GM19238 (cell line): ENCODE results near the gene CSF1R.

Experiments
- DNase-seq: peaks from one replicate; pipeline ENCODE4 v3.0.0; 2011; ENCODE audit warnings: low spot score; ENCODE audit not compliant: insufficient read length

The CSF1R gene

DNA sequence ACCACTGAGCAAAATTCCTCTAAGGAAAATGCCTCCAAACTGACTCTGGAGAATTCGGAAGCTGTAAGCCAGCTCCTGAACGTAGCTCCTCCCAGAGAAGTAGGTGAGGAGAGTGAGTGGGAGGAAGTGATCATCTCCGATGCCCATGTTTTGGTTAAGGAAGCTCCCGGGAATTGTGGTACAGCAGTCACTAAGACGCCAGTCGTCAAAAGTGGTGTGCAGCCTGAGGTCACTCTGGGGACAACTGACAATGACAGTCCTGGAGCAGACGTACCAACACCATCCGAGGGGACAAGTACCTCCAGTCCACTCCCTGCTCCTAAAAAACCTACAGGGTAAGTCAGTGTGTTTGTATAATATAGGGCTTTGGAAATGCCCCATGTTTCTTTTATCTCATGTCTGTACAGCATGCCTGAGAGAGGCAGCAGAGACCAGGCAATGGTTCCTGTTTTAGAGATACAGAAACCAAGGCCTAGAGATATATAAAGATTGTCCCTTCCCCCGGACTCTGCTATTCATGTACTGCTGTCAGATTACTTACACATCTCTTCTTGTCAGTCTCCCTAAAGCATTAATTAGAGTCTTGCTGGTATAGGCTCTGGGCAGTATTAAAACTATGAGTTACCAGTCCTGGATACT, 61.9 kb downstream of the CSF1R start:
- no peak for DNase-seq

DNA sequence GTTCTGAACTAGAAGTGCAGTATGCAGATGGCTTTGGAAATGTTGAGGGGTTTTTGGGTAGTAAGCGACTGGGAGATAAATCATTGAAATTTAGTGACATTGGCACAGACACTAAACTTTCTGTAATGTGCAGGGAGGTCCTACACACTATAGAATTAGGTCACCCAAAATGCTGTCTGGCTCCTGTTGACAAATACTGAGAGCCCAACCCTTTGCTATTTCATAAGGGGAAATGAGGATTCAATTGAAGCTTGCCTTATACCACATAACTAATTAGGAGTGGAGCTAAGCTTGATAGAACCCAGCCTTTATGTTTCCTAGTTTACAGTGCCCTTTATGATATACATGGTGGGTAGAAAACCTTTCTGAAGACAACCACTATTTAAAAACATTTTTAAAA, 63.2 kb downstream of the CSF1R start:
- no peak for DNase-seq

DNA sequence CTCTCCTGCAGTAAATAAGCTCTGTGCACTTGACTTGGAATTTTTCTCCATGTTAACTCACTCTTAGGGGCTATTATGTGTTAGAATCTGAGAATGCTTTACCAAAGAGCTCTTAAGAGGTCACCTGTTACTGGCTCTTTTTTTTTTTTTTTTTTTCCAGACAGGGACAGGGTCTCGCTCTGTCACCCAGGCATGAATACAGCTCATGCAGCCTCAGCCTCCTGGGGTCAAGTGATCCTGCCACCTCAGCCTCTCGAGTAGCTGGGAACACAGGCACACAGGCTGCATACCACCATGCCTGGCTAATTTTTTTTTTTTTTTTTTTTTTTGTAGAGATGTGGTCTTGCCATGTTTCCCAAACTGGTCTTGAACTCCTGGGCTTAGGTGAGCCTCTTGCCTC, 63.7 kb downstream of the CSF1R start:
- no peak for DNase-seq

DNA sequence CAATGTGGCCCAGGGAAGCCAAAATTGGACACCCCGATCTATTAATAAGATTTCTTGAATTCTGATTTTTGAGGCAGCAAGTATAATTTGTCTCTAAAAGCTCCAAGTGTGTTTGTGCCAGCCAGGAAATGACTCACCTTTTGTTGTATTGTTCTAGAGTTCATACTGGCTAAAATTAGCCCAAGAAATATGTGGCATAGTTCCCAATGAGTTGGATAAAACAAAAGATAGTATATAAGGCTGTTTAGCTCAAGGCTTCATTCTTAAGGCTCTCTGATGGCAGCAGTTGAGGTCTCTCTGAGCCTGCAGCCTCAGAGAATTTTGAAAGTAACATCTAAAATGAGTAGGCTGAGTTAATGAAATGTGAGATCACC, 64.2 kb downstream of the CSF1R start:
- DNase-seq = no peak

DNA sequence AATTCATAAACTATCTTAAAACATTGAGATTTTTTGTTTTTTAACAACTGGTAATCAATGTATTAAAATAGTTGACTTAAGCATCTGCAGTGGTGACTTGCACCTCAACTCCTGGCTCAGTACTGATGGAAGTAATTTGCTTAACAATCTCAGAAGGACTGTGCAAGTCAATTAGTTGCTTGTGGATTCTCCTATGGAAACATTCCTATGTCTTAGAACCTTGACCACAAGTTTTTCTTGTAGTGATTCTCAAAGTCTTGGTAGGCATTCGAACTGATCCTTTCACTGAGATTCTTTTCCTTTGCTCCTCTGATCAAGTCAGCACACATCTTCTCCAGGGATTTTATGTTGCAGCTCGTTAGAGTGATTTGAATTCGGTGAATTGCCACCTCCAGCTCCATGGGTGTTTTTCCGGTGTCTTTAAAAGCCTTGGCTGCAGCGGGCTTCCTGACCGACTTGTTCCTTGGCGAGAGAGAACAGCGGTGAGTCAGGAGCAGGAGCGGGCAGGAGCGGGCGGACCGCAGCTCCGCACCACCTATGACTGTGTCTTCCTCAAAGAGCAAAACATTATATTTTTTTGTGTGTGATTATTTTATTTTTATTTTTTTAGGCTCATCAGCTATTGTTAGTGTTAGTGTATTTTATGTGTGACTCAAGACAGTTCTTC, 64.7 kb downstream of the CSF1R start:
- DNase-seq = no peak

DNA sequence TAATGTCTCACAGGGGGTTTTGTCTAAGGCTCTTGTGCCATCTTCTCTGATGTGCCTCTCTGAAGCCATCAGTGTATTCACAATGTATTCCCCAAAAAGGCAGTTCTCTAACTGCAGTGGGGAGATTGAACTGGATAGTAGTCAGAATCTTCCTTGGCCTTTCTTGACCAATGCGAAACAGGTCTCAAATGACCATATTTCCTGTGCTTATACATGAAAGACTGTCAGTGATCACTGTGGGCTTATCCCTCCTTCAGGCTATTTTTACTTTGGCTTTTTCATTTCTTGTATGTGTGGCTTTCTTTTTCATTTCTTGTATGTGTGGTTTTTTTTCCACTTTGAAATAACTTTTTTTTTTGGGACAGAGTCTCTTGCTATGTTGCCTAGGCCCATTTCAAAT, 66.1 kb downstream of the CSF1R start:
- no peak for DNase-seq

DNA sequence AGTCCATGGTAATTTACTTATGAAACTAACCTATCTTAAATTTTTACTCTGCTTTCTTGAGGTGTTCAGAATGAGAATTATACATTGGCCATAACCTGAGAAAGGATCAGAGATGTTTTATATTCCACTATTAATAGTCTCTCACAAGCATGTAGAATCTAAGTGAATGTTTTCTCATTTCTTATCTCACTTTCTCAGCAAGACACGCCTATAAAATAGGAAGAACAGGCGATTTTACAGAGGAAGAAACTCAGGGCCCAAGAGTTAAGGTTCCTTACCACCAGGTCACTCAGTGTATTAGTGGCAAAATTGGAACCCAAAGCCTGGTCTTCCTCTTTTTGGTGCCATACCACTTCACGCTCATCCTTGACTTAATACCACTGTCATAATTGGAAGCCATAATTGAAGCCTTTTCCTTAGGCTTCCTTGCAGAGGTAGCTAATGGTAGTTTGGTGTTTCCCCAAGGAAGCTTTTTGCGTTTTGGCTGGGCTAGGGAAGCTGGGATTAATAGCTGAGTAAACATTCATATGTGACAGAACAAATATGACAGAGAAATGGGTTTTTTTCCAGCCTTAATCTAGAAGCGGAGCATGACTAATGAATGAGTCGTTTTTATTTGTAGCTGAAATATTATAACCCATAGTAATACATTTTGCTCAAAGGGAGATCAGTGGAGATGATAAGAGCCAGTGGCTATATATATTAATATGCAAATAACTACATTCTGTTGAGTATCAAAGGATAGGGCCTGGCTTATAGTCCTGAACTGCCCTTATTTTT, 68.9 kb downstream of the CSF1R start:
- DNase-seq = no peak

DNA sequence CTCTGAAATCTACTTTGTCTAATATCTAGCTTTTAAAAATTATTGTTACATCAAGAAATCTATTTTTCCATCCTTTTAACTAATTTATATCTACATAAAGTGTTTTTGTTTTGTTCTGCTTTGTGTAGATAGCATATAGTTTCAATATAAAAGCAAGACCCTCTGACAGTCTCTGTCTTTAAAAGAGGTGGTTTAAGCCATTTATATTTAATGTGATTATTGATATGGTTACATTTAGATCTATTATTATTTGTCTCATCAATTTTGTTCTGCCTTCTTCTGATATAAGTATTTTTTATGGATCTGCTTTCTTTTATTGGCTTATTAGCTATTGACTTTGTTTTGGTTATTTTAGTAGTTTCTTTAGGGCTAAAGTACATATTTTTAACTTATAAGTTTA, 69.8 kb downstream of the CSF1R start:
- no peak for DNase-seq

DNA sequence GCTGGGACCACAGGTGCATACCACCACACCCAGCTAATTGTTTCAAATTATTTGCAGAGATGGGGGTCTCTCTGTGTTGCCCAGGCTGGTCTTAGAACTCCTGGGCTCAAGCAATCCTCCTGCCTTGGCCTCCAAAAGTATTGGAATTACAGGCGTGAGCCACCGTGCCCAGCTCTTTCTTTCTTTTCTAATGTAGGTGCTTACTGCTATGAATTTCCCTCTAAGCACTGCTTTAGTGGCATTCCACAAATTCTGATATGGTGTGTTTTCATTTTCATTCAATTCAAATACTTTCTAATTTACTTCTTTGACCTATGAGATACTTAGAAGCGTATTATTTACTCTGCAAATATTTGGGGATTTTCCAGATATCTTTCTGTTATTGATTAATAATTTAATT, 70.9 kb downstream of the CSF1R start:
- DNase-seq = no peak

DNA sequence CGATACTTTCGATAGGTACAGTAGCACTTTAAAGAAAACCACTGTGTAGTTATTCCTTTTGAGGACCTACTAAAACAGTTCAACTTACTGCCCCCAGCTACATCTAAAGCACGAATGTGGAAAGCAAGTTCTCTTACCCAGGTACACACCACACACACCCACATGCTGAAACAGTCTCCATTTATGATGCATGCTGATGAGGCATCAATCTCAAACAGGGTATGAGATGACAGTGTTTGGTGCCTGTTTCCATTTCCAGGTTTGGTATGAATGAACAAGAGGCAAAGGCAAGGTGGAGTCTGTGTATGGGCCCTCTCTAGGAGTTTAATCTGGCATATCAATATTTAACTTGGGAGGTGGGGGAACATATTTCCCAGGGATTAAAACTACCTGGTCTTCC, 71.9 kb downstream of the CSF1R start:
- no peak for DNase-seq

DNA sequence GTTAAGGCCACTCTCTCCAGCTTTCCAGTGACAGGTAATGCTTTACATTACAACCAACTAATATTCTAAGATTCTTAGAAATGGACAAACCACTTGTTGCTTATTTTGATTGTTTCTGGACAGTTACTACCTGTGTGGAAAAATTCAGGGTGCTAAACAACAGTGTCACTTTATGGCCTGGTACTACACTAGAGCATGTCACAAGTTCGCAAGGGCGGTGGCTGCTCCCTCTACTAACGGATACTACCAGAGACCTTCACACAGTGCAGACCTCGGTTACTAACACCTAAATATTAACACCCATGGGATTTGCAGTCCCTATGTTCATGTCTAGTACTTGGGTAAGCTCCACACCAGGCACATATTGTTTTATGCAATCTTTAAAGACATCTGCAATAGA, 72.4 kb downstream of the CSF1R start:
- no peak for DNase-seq

DNA sequence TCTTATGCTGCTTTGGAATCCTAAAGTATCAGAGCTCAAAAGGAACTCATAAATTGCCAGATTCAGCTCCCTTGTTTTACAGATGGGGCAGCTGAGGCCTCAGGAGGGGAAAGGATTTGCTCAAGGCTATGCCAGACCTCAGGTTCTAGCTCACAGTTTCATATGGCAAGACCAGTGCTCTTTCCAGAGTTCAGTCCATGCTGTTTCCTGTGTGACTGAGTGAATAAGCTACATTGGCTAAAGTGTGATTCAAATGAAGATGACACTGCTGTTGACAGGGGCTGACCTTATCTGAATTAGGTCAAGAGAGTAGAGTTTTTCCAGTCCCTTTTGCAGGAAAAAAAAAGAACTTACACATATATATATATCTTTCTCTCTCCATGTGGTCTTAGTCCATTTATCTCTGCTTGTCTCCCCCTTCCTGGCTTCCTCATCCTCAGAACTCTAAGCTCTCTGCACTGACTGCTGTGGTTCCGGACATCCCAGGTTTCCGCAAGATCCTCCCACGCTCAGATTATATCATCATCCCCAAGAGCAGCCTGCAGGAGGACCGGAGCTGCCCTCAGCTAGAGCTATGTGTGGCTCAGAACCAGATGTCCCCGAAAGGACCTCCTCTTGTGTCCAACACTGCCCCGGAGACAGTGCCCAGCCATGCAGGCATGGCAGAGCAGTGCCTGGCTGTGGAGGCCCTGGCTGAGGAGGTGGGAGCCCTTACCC, 76.5 kb downstream of the CSF1R start:
- DNase-seq = no peak

DNA sequence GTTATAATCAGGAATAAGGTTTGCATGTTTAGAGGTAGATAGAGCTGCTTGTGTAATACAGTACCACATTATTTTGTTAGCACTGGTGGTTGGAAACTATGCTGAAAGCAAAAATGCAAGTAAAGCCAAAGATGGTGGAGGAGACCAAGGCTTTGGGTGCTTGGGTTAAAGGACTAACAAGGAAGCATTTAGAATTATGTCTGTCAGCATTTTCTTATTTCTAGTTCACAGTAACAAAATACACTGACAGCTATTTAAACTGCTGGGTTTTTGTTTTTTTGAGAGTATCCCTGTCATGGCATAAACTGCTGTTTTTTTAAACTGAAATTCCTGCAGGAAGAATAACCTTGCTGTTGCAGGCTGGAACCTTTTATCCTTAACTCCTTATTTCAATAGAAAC, 79.3 kb downstream of the CSF1R start:
- DNase-seq = no peak

DNA sequence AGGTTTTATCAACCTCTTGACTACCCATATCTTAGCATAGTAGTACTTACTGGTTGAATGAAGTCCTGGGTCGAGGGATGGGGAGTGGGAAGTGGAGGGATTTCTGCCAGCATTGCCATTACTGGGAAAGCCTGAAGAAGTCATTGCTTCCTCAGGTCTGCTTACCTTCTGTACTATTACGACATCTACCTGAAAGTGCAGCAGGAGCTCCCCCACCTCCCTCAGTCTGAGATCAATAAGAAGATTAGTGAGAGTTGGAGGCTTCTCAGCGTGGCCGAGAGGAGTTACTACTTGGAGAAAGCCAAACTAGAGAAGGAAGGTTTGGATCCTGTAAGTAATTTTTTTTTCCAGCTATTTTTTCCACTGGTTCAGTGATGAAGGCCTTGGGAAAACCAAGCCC, 80.0 kb downstream of the CSF1R start:
- DNase-seq = no peak
